Liver (tissue), 9 donors: Measurements from ENCODE around the gene SLC17A2. TPM values are rescaled to one million over a fixed set of nuclear protein-coding genes. Genes with fewer than 3 reads are reported as not detected.

Experiments
- DNase-seq: peaks from one replicate; pipeline ENCODE4 v3.0.0-alpha.2; 2017; ENCODE audit warnings: low spot score
- H3K27ac ChIP-seq, 2 donors: one replicate each; pipeline ENCODE4 v1.7.0; 2013; ENCODE audit warnings: inconsistent platforms in 2 of 2, low read length in 2 of 2, control low read depth in 1 of 2, low read depth in 1 of 2, mild to moderate bottlenecking in 1 of 2
- H3K27me3 ChIP-seq, 4 donors: one replicate each; pipeline versions ENCODE4 v1.6.1 to v1.7.0; 2013; ENCODE audit warnings: low read length in 3 of 4, inconsistent platforms in 1 of 4, mild to moderate bottlenecking in 1 of 4, moderate library complexity in 1 of 4; ENCODE audit not compliant: control insufficient read depth in 4 of 4, insufficient read depth in 4 of 4
- H3K36me3 ChIP-seq, 4 donors: one replicate each; pipeline versions ENCODE4 v1.6.1 to v1.7.0; 2013; ENCODE audit warnings: low read length in 3 of 4, mild to moderate bottlenecking in 3 of 4, low read depth in 1 of 4, moderate library complexity in 1 of 4; ENCODE audit not compliant: control insufficient read depth in 4 of 4, insufficient read depth in 3 of 4
- H3K4me1 ChIP-seq, 4 donors: one replicate each; pipeline versions ENCODE4 v1.6.1 to v1.7.0; 2013; ENCODE audit warnings: low read length in 3 of 4, mild to moderate bottlenecking in 3 of 4, moderate library complexity in 1 of 4; ENCODE audit not compliant: control insufficient read depth in 4 of 4, insufficient read depth in 4 of 4
- H3K4me3 ChIP-seq, 3 donors: one replicate each; pipeline versions ENCODE4 v1.6.1 to v1.7.0; 2013; ENCODE audit warnings: low read length in 3 of 3, control low read depth in 1 of 3, low read depth in 1 of 3, mild to moderate bottlenecking in 1 of 3
- H3K9ac ChIP-seq, 2 donors: one replicate each; pipeline ENCODE4 v1.7.0; 2013; ENCODE audit warnings: low read length in 2 of 2, mild to moderate bottlenecking in 2 of 2, moderate library complexity in 2 of 2, control low read depth in 1 of 2, low read depth in 1 of 2
- H3K9me3 ChIP-seq, 4 donors: one replicate each; pipeline versions ENCODE4 v1.6.1 to v1.7.0; 2013; ENCODE audit warnings: low read length in 3 of 4; ENCODE audit not compliant: control insufficient read depth in 4 of 4
- EGR1 ChIP-seq, 2 donors: IDR thresholded peaks; 2 replicates each; pipeline ENCODE4 v1.6.1; 2016 to 2018; ENCODE audit warnings: antibody characterized with exemption in 2 of 2, low read depth in 2 of 2
- FOXA1 ChIP-seq: IDR thresholded peaks from 2 replicates; pipeline ENCODE4 v1.6.1; 2016; ENCODE audit warnings: antibody characterized with exemption
- FOXA2 ChIP-seq: IDR thresholded peaks from 2 replicates; pipeline ENCODE4 v1.6.1; 2016; ENCODE audit warnings: antibody characterized with exemption
- HNF4A ChIP-seq, 2 donors: conservative IDR thresholded peaks; 2 replicates each; pipeline ENCODE4 v1.6.1; 2016; ENCODE audit warnings: antibody characterized with exemption in 2 of 2, mild to moderate bottlenecking in 2 of 2
- HNF4G ChIP-seq: IDR thresholded peaks from 2 replicates; pipeline ENCODE4 v1.6.1; 2016; ENCODE audit warnings: antibody characterized with exemption
- JUND ChIP-seq, 2 donors: IDR thresholded peaks; 2 replicates each; pipeline ENCODE4 v1.6.1; 2016; ENCODE audit warnings: antibody characterized with exemption in 2 of 2
- MAX ChIP-seq: IDR thresholded peaks from 2 replicates; pipeline ENCODE4 v1.6.1; 2016; ENCODE audit warnings: antibody characterized with exemption
- NR2F2 ChIP-seq: IDR thresholded peaks from 2 replicates; pipeline ENCODE4 v1.6.1; 2016; ENCODE audit warnings: antibody characterized with exemption
- RAD21 ChIP-seq, 2 donors: IDR thresholded peaks; 2 replicates each; pipeline ENCODE4 v1.6.1; 2016; ENCODE audit warnings: antibody characterized with exemption in 2 of 2, mild to moderate bottlenecking in 2 of 2
- REST ChIP-seq: IDR thresholded peaks from 2 replicates; pipeline ENCODE4 v1.6.1; 2016; ENCODE audit warnings: antibody characterized with exemption, mild to moderate bottlenecking
- RXRA ChIP-seq, 2 donors: IDR thresholded peaks; 2 replicates each; pipeline ENCODE4 v1.6.1; 2017 to 2018; ENCODE audit warnings: antibody characterized with exemption in 2 of 2, mild to moderate bottlenecking in 1 of 2
- SP1 ChIP-seq: IDR thresholded peaks from 2 replicates; pipeline ENCODE4 v1.6.1; 2018; ENCODE audit warnings: antibody characterized with exemption, mild to moderate bottlenecking
- TAF1 ChIP-seq: conservative IDR thresholded peaks from 2 replicates; pipeline ENCODE4 v1.6.1; 2016; ENCODE audit warnings: antibody characterized with exemption, mild to moderate bottlenecking
- YY1 ChIP-seq: IDR thresholded peaks from 2 replicates; pipeline ENCODE4 v1.6.1; 2016; ENCODE audit warnings: antibody characterized with exemption, mild to moderate bottlenecking
- ZBTB33 ChIP-seq: IDR thresholded peaks from 2 replicates; pipeline ENCODE4 v1.6.1; 2016; ENCODE audit warnings: antibody characterized with exemption
- WGBS: extraction: QIAGEN DNeasy Blood & Tissue Kit; methylation state at CpG from one replicate; pipeline ENCODE4 v1.1.7; 2013; 5-methylcytosine and 5-hydroxymethylcytosine counted together
- polyA plus RNA-seq, 2 donors: library from polyadenylated mRNA; stranded (reverse) in 1 of 2; unstranded in 1 of 2; fragments of 200-250 nt in 1 of 2; fragments of >200 nt in 1 of 2; fragmentation: Nextera tagmentation in 1 of 2; extraction: Ambion mirVana in 1 of 2; gene quantifications; one replicate each; pipeline versions ENCODE4 v1.2.1 to v1.2.3, GENCODE V29; 2013 to 2015
- total RNA-seq, 2 donors: library from RNA; depleted of rRNA; stranded (reverse); fragments of >200 nt; gene quantifications; one replicate each; pipeline ENCODE4 v1.2.3, GENCODE V29; 2014
- TF ChIP-seq, protein P1 (sequence below): IDR thresholded peaks from 2 replicates; pipeline ENCODE4 v1.6.1; 2016; ENCODE audit warnings: antibody characterized with exemption
- TF ChIP-seq, protein P2 (sequence below): fragments of 150-350 bp; IDR thresholded peaks from 2 replicates; pipeline ENCODE4 v1.5.1; 2017; ENCODE audit warnings: improper control_type of control experiment, low read depth, low read length; ENCODE audit not compliant: missing input control
- donor health status: healthy.
- donor health status: healthy.
- donor health status: healthy.
- donor health status: healthy.
- donor health status: healthy.

Gene SLC17A2
- total and polyA plus RNA-seq, 4 donors, result 26.2 to 88.1 (median 37.8) TPM

DNA sequence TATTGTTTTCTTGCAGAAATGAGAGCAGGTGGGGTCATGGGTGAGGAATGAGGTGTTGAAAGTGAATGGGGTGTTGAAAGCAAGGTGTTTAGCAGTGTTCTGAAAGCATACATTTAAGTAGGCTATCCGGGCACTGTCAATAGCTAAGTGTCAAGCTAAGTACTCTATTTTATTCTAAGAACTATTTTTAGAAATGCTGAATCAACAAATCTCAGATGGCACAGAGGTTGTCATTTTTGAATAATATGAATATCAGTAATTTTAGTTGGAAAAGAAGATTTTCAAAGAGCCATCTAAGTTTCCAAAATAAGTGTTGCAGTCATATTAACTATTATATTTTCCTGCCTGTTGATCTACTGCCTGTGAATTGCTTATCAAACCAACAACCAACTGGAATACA is 34.7 kb downstream of the SLC17A2 start:
- Histone ChIP-seq H3K27ac (no peak overlapping the region), H3K9me3 (no peaks in the 10 kb centered on the region)

DNA sequence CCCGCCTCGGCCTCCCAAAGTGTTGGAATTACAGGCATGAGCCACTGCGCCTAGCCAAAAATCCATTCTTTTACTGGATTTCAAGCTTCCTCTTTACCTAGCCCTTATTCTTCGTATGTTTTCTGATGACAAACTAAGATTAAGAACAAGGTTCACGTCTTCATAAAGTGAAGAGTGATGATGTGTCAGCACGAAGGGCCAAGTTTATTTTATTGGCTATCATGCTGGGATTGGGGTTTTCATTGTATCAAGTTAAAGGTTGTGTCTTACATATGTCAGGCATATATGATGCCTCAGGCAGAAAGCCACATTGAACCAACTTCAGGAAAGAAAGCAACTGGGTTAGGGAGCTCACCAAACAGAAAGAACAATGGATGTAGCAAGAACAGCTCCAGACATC is 36.7 kb downstream of the SLC17A2 start:
- no peaks in the 10 kb centered on the region for H3K9me3 ChIP-seq
- DNase-seq, result no peak
- H3K4me3 ChIP-seq, result no peak overlapping the region
- peaks cover 0 to 14% (median 6%) of the 10 kb centered on the region in 4 donors for H3K4me1 ChIP-seq
- no peaks in the 10 kb centered on the region for H3K36me3 ChIP-seq
- H3K27ac ChIP-seq, result no peak overlapping the region
- WGBS, result 93% methylated on average over 6 of the region's 6 CpGs
- H3K9ac ChIP-seq, result no peak overlapping the region
- no peaks in the 10 kb centered on the region for H3K27me3 ChIP-seq
- TF ChIP-seq TAF1 (no peak), EGR1 (IDR thresholded peaks at IDR 0.05; ENCODE audit: low read depth in 2 of 2) (no peak), REST (no peak), HNF4G (no peak), YY1 (no peak), ZBTB33 (no peak), FOXA2 (no peak)
- TF ChIP-seq, protein P1, sequence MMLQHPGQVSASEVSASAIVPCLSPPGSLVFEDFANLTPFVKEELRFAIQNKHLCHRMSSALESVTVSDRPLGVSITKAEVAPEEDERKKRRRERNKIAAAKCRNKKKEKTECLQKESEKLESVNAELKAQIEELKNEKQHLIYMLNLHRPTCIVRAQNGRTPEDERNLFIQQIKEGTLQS, result no peak

More for the DNA sequence above, 34.7 kb downstream of the SLC17A2 start:
- H3K9ac ChIP-seq, result no peak overlapping the region
- peaks cover 5 to 24% (median 11%) of the 10 kb centered on the region in 4 donors for H3K4me1 ChIP-seq
- no peak for DNase-seq
- no peak overlapping the region for H3K4me3 ChIP-seq
- no peaks in the 10 kb centered on the region for H3K36me3 ChIP-seq
- no peaks in the 10 kb centered on the region for H3K27me3 ChIP-seq
- 94% methylated on average over 1 of the region's 1 CpG for WGBS
- TF ChIP-seq FOXA1 (no peak), EGR1 (IDR thresholded peaks at IDR 0.05; ENCODE audit: low read depth in 2 of 2) (no peak), MAX (no peak), HNF4G (no peak), REST (no peak), JUND (IDR thresholded peaks at IDR 0.05) (no peak), NR2F2 (no peak), SP1 (no peak), HNF4A (conservative IDR thresholded peaks at IDR 0.05) (no peak), YY1 (no peak), RAD21 (IDR thresholded peaks at IDR 0.05) (no peak), FOXA2 (no peak), TAF1 (no peak), RXRA (IDR thresholded peaks at IDR 0.05) (no peak)
- TF ChIP-seq, protein P1, result no peak
- TF ChIP-seq, protein P2, sequence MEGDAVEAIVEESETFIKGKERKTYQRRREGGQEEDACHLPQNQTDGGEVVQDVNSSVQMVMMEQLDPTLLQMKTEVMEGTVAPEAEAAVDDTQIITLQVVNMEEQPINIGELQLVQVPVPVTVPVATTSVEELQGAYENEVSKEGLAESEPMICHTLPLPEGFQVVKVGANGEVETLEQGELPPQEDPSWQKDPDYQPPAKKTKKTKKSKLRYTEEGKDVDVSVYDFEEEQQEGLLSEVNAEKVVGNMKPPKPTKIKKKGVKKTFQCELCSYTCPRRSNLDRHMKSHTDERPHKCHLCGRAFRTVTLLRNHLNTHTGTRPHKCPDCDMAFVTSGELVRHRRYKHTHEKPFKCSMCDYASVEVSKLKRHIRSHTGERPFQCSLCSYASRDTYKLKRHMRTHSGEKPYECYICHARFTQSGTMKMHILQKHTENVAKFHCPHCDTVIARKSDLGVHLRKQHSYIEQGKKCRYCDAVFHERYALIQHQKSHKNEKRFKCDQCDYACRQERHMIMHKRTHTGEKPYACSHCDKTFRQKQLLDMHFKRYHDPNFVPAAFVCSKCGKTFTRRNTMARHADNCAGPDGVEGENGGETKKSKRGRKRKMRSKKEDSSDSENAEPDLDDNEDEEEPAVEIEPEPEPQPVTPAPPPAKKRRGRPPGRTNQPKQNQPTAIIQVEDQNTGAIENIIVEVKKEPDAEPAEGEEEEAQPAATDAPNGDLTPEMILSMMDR, result no peak
